HG02610 (cell line): ENCODE results near the gene AFF2.

Source experiments
- ATAC-seq: cut with Tn5 transposase; IDR thresholded peaks from one replicate; pipeline ENCODE4 v1.9.1; 2021; ENCODE audit warnings: mild to moderate bottlenecking, moderate library complexity; ENCODE audit not compliant: unreplicated experiment

The AFF2 gene

GRCh38 chrX:148535639-148536038, 35.2 kb downstream of the AFF2 start:
- ATAC-seq = no peak

GRCh38 chrX:148536961-148537360, 36.5 kb downstream of the AFF2 start:
- ATAC-seq = no peak

- no peak for ATAC-seq
These were observed 37.3 kb downstream of the AFF2 start for GRCh38 chrX:148537556-148538182.

GRCh38 chrX:148538582-148538981, 38.2 kb downstream of the AFF2 start:
- ATAC-seq = no peak

GRCh38 chrX:148540114-148540513, 39.7 kb downstream of the AFF2 start:
- ATAC-seq = no peak

GRCh38 chrX:148540671-148541583, 40.5 kb downstream of the AFF2 start:
- ATAC-seq = no peak

GRCh38 chrX:148541584-148541940, 41.1 kb downstream of the AFF2 start:
- no peak for ATAC-seq

- ATAC-seq = no peak
These were observed 42.3 kb downstream of the AFF2 start for GRCh38 chrX:148542481-148543255.

GRCh38 chrX:148552775-148553174, 52.4 kb downstream of the AFF2 start:
- ATAC-seq = no peak

- no peak for ATAC-seq
These were observed 54.7 kb downstream of the AFF2 start for GRCh38 chrX:148555101-148555500.

GRCh38 chrX:148555571-148556243, 55.3 kb downstream of the AFF2 start:
- ATAC-seq = no peak

- ATAC-seq = no peak
These were observed 56.1 kb downstream of the AFF2 start for GRCh38 chrX:148556498-148556897.

GRCh38 chrX:148562846-148563245, 62.4 kb downstream of the AFF2 start:
- ATAC-seq = no peak

- no peak for ATAC-seq
These were observed 66.8 kb downstream of the AFF2 start for GRCh38 chrX:148567229-148567628.

GRCh38 chrX:148567779-148568178, 67.4 kb downstream of the AFF2 start:
- no peak for ATAC-seq

GRCh38 chrX:148568763-148569162, 68.3 kb downstream of the AFF2 start:
- no peak for ATAC-seq

- ATAC-seq = no peak
These were observed 71.9 kb downstream of the AFF2 start for GRCh38 chrX:148572337-148572736.

GRCh38 chrX:148573119-148573518, 72.7 kb downstream of the AFF2 start:
- ATAC-seq = no peak

GRCh38 chrX:148574237-148574973, 74.0 kb downstream of the AFF2 start:
- no peak for ATAC-seq

GRCh38 chrX:148576396-148576795, 76.0 kb downstream of the AFF2 start:
- no peak for ATAC-seq
